Measurements from ENCODE around the gene KCNQ2.

KCNQ2 gene

DNA sequence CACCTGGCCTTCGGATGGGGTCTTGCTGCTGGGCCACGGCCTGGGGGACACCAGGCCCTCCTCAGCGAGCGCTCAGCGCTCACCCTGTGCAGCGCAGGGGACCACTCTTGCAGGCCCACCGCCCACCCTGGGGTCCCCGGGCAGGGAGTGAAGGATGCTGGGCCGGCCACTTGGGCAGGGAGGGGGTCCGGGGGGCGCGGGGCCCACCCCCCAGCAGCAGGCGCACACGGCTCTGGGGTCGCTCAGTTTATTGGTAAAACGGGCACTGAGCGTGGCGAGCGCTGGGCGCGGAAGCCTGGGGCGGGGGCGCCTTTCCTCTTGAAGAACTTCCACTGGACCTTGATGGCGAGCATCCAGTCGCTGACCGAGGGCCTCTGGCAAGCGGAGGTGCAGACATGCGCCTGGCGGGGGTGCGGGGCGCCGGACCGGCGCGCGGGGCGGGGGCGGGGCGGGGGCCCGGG is 15.4 kb upstream of the KCNQ2 start:
- H3K4me3 ChIP-seq (ENCODE audit: low read length), result no peak overlapping the region
- no peak overlapping the region for H3K27ac ChIP-seq (ENCODE audit: low read depth, low read length)
- no peaks in the 10 kb centered on the region for H3F3A ChIP-seq (ENCODE audit: control insufficient read depth, insufficient read depth)
- H3K27me3 ChIP-seq (ENCODE audit: control insufficient read depth, low read length), result no peaks in the 10 kb centered on the region
- no peaks in the 10 kb centered on the region for H3K79me2 ChIP-seq (ENCODE audit: control insufficient read depth, low read length)
- H3K36me3 ChIP-seq (ENCODE audit: control insufficient read depth, low read length), result no peaks in the 10 kb centered on the region
- H3K9me3 ChIP-seq (ENCODE audit: control insufficient read depth, insufficient read depth, low read length), result no peaks in the 10 kb centered on the region
- no peaks in the 10 kb centered on the region for H3K9me2 ChIP-seq (replicated peaks; ENCODE audit: control insufficient read depth, low read length)
- H3K4me1 ChIP-seq (ENCODE audit: control insufficient read depth, low read length), result no peaks in the 10 kb centered on the region
- no peaks in the 10 kb centered on the region for H4K20me1 ChIP-seq (ENCODE audit: control insufficient read depth, insufficient read depth, low read depth, low read length)
- no peak for TF ChIP-seq EZH2phosphoT487 (IDR thresholded peaks at IDR 0.05; ENCODE audit: borderline replicate concordance, low read length)
- TF ChIP-seq, protein P1, sequence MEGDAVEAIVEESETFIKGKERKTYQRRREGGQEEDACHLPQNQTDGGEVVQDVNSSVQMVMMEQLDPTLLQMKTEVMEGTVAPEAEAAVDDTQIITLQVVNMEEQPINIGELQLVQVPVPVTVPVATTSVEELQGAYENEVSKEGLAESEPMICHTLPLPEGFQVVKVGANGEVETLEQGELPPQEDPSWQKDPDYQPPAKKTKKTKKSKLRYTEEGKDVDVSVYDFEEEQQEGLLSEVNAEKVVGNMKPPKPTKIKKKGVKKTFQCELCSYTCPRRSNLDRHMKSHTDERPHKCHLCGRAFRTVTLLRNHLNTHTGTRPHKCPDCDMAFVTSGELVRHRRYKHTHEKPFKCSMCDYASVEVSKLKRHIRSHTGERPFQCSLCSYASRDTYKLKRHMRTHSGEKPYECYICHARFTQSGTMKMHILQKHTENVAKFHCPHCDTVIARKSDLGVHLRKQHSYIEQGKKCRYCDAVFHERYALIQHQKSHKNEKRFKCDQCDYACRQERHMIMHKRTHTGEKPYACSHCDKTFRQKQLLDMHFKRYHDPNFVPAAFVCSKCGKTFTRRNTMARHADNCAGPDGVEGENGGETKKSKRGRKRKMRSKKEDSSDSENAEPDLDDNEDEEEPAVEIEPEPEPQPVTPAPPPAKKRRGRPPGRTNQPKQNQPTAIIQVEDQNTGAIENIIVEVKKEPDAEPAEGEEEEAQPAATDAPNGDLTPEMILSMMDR (IDR thresholded peaks at IDR 0.05; ENCODE audit: low read depth, low read length, poor library complexity, severe bottlenecking), result no peak
- H3K4me2 ChIP-seq (ENCODE audit: low read length), result no peak overlapping the region

DNA sequence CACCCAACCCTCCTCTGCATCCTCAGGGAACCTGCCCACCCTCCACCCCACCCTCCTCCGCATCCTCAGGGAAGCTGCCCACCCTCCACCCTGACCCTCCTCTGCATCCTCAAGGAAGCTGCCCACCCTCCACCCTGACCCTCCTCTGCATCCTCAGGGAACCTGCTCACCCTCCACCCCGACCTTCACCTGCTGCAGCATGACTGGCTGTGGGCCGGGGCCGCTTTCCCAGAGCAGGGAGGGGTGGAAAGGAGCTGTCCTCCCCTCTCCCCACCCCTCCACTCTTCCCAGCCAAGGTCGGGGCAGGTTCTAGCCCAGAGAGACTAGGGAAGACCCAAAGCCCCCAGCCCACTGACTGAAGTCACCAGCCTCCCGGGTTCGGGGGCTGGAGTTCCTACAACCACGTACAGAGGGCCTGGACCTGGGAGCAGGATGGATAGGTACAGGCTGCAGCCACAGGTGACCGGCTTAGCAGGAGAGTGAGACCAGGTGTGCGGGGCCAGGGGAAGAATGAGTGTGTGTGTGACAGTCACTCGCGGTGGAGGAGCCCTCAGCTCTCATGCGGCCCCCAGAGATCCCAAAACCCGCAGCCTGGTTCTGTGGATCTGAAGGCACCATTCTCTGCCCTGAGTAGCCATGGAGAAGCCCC is 14.8 kb upstream of the KCNQ2 start:
- Histone ChIP-seq H3F3A (ENCODE audit: control insufficient read depth, insufficient read depth) (no peaks in the 10 kb centered on the region), H3K4me3 (ENCODE audit: low read length) (no peak overlapping the region), H3K27me3 (ENCODE audit: control insufficient read depth, low read length) (no peaks in the 10 kb centered on the region), H3K9me2 (replicated peaks; ENCODE audit: control insufficient read depth, low read length) (no peaks in the 10 kb centered on the region), H4K20me1 (ENCODE audit: control insufficient read depth, insufficient read depth, low read depth, low read length) (no peaks in the 10 kb centered on the region), H3K4me1 (ENCODE audit: control insufficient read depth, low read length) (no peaks in the 10 kb centered on the region), H3K36me3 (ENCODE audit: control insufficient read depth, low read length) (no peaks in the 10 kb centered on the region), H3K27ac (ENCODE audit: low read depth, low read length) (no peak overlapping the region), H3K4me2 (ENCODE audit: low read length) (no peak overlapping the region), H3K79me2 (ENCODE audit: control insufficient read depth, low read length) (no peaks in the 10 kb centered on the region), H3K9me3 (ENCODE audit: control insufficient read depth, insufficient read depth, low read length) (no peaks in the 10 kb centered on the region)
- TF ChIP-seq, protein P1 (IDR thresholded peaks at IDR 0.05; ENCODE audit: low read depth, low read length, poor library complexity, severe bottlenecking), result no peak
- no peak for TF ChIP-seq EZH2phosphoT487 (IDR thresholded peaks at IDR 0.05; ENCODE audit: borderline replicate concordance, low read length)

DNA sequence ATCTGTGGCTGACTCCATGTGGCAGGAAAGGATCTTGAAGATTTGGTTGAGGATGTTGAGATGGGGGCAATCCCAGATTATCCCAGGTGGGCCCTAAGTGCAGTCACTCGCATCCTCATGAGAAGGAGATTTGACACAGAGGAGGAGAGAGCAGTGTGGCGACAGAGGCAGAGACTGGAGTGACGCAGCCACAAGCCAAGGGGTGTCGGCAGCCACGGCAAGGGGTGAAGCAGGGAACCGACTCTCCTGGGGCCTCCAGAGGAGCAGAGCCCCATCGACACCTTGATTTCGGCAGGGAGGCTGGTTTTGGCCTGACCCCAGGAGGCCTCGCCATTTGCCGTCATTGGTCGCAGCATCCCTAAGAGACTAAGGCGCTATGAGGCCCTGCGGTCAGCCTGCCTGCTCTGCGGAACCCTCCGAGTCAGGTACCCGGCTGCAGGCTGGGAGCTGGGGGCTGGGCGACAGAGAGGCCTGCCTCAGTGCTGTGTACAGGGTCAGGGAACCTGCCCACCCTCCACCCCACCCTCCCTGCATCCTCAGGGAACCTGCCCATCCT is 13.9 kb upstream of the KCNQ2 start:
- TF ChIP-seq, protein P1 (IDR thresholded peaks at IDR 0.05; ENCODE audit: low read depth, low read length, poor library complexity, severe bottlenecking), result no peak
- no peak for TF ChIP-seq EZH2phosphoT487 (IDR thresholded peaks at IDR 0.05; ENCODE audit: borderline replicate concordance, low read length)
- Histone ChIP-seq H3K9me2 (replicated peaks; ENCODE audit: control insufficient read depth, low read length) (no peaks in the 10 kb centered on the region), H3K79me2 (ENCODE audit: control insufficient read depth, low read length) (no peaks in the 10 kb centered on the region), H3K4me1 (ENCODE audit: control insufficient read depth, low read length) (no peaks in the 10 kb centered on the region), H3K9me3 (ENCODE audit: control insufficient read depth, insufficient read depth, low read length) (no peaks in the 10 kb centered on the region), H3K4me3 (ENCODE audit: low read length) (no peak overlapping the region), H3K27me3 (ENCODE audit: control insufficient read depth, low read length) (no peaks in the 10 kb centered on the region), H3K36me3 (ENCODE audit: control insufficient read depth, low read length) (no peaks in the 10 kb centered on the region), H3K27ac (ENCODE audit: low read depth, low read length) (no peak overlapping the region), H3K4me2 (ENCODE audit: low read length) (no peak overlapping the region), H3F3A (ENCODE audit: control insufficient read depth, insufficient read depth) (no peaks in the 10 kb centered on the region), H4K20me1 (ENCODE audit: control insufficient read depth, insufficient read depth, low read depth, low read length) (no peaks in the 10 kb centered on the region)
